Endothelial cell of umbilical vein (primary cell): ENCODE results near the gene PBX3. TPM values are rescaled to one million over a fixed set of nuclear protein-coding genes. Genes with fewer than 3 reads are reported as not detected.

Experiments used
- BruUV-seq: library from RNA; stranded (reverse); fragments of 400-500 nt; replicated peaks from 2 replicates; lab custom pipeline; 2021; lab: Mats Ljungman, UMichigan
- CTCF ChIA-PET: fragments of 300-600, 350-600 bp; sonication (Branson Sonifier 250); formaldehyde crosslinking; loops from one replicate; lab custom pipeline; 2021; ENCODE audit warnings: antibody characterized with exemption, inconsistent platforms; lab: Charles Lee
- POLR2A ChIA-PET: fragments of 300-600, 350-600 bp; sonication (Branson Sonifier 250); formaldehyde crosslinking; loops from one replicate; lab custom pipeline; 2021; ENCODE audit warnings: antibody characterized with exemption, inconsistent platforms; lab: Charles Lee
- DNase-seq: peaks from one replicate; pipeline ENCODE4 v3.0.0-alpha.2; 2011; ENCODE audit warnings: low read depth, low spot score
- FAIRE-seq: peaks from 2 replicates; lab custom pipeline; 2011; peaks lifted over from hg19 to GRCh38; lab: Jason Lieb, UNC
- H2AFZ ChIP-seq: 2 replicates; pipeline ENCODE4 v1.6.0; 2012; ENCODE audit warnings: low read depth, low read length, control low read depth, inconsistent platforms
- H3K27ac ChIP-seq: 2 replicates; pipeline ENCODE4 v1.5.1; 2011; ENCODE audit warnings: low read depth, mild to moderate bottlenecking, control low read depth, low read length, moderate library complexity; ENCODE audit not compliant: insufficient read depth
- H3K27me3 ChIP-seq, 2 experiments: 2 replicates each; pipeline versions ENCODE4 v1.6.0 to v1.6.1; 2011; ENCODE audit warnings: low read length in 2 of 2, mixed read lengths in 1 of 2; ENCODE audit not compliant: control insufficient read depth in 2 of 2, insufficient read depth in 2 of 2
- H3K36me3 ChIP-seq, 2 experiments: 2 replicates in 1 of 2; 3 replicates in 1 of 2; pipeline ENCODE4 v1.5.1; 2011; ENCODE audit warnings: low read length in 2 of 2, mild to moderate bottlenecking in 1 of 2, moderate library complexity in 1 of 2; ENCODE audit not compliant: control insufficient read depth in 2 of 2, insufficient read depth in 2 of 2; ENCODE audit errors: extremely low read depth in 1 of 2
- H3K4me1 ChIP-seq: 3 replicates; pipeline ENCODE4 v1.5.1; 2011; ENCODE audit warnings: mild to moderate bottlenecking, low read length; ENCODE audit not compliant: control insufficient read depth, insufficient read depth; ENCODE audit errors: extremely low read depth
- H3K4me2 ChIP-seq: 2 replicates; pipeline ENCODE4 v1.6.1; 2011; ENCODE audit warnings: low read length, control low read depth, mixed read lengths; ENCODE audit not compliant: insufficient read depth
- H3K4me3 ChIP-seq, 3 experiments: fragments of 200-600 bp in 1 of 3; sonication (generic), shearing (Covaris generic) in 1 of 3; replicated peaks in 1 of 3; 2 replicates each; pipeline ENCODE4 v1.5.1; 2011 to 2016; ENCODE audit warnings: control low read depth in 3 of 3, low read length in 3 of 3, mild to moderate bottlenecking in 2 of 3, inconsistent platforms in 1 of 3, low read depth in 1 of 3, moderate library complexity in 1 of 3; ENCODE audit not compliant: insufficient read depth in 1 of 3
- H3K79me2 ChIP-seq: 2 replicates; pipeline ENCODE4 v1.6.0; 2012; ENCODE audit warnings: low read length, inconsistent platforms; ENCODE audit not compliant: control insufficient read depth, insufficient read depth
- H3K9ac ChIP-seq: replicated peaks from 2 replicates; pipeline ENCODE3; 2011; ENCODE audit warnings: low read length, control low read depth; ENCODE audit not compliant: insufficient read depth; ENCODE audit errors: extremely low read depth
- H3K9me1 ChIP-seq: replicated peaks from 3 replicates; pipeline ENCODE4 v1.6.0; 2011; ENCODE audit warnings: mild to moderate bottlenecking, low read length; ENCODE audit not compliant: control insufficient read depth, insufficient read depth; ENCODE audit errors: extremely low read depth
- H3K9me3 ChIP-seq: replicated peaks from 2 replicates; pipeline ENCODE4 v1.5.1; 2012; ENCODE audit warnings: low read length, inconsistent platforms; ENCODE audit not compliant: control insufficient read depth, insufficient read depth
- H4K20me1 ChIP-seq: replicated peaks from 2 replicates; pipeline ENCODE3; 2011; ENCODE audit warnings: mild to moderate bottlenecking, low read length; ENCODE audit not compliant: control insufficient read depth, insufficient read depth; ENCODE audit errors: extremely low read depth
- EZH2 ChIP-seq: IDR thresholded peaks from 2 replicates; pipeline ENCODE4 v1.6.1; 2012; ENCODE audit warnings: borderline replicate concordance, low read depth, mild to moderate bottlenecking, moderate library complexity, low read length, inconsistent platforms; ENCODE audit not compliant: severe bottlenecking
- GATA2 ChIP-seq: IDR thresholded peaks from 2 replicates; pipeline ENCODE4 v1.7.0; 2011; ENCODE audit warnings: low read depth, mild to moderate bottlenecking, moderate library complexity, mixed read lengths, low read length; ENCODE audit not compliant: insufficient read length, insufficient read depth
- JUN ChIP-seq: IDR thresholded peaks from 2 replicates; pipeline ENCODE4 v1.6.1; 2011; ENCODE audit warnings: borderline replicate concordance, low read depth; ENCODE audit not compliant: insufficient read length, insufficient read depth
- MYC ChIP-seq: IDR thresholded peaks from one replicate; pipeline ENCODE4 v1.6.1; 2011; ENCODE audit warnings: mild to moderate bottlenecking, low read depth, low read length
- POLR2AphosphoS5 ChIP-seq: IDR thresholded peaks from 2 replicates; pipeline ENCODE4 v1.6.1; 2012; ENCODE audit warnings: low read depth, mild to moderate bottlenecking, control low read depth, low read length, moderate library complexity; ENCODE audit not compliant: insufficient read depth
- dilution Hi-C: fragments of 300-500 bp; cut with MboI; formaldehyde crosslinking; loops from one replicate; pipeline ENCODE4 v1.15.0; 2019; ENCODE audit warnings: low sequenced_read_pairs; ENCODE audit not compliant: extremely low pct_ligation_motif_present
- intact Hi-C: fragments of 100-400 bp; cut with micrococcal nuclease; formaldehyde crosslinking; loops from one replicate; pipeline ENCODE4 v1.10.0; 2022
- polyA plus RNA-seq, 4 experiments: library from polyadenylated mRNA; depleted of rRNA in 3 of 4; stranded (reverse) in 3 of 4; unstranded in 1 of 4; fragments of >200 nt; gene quantifications; 2 replicates each; pipeline versions ENCODE4 v1.2.1 to v1.2.3, GENCODE V29; 2011 to 2012; ENCODE audit warnings: missing spikeins in 1 of 4
- total RNA-seq: library from RNA; stranded (reverse); gene quantifications from 2 replicates; pipeline ENCODE4 v1.2.3, GENCODE V29; 2021
- TF ChIP-seq, protein P1 (sequence below), 2 donors: IDR thresholded peaks; 1 replicate in 1 of 2; 2 replicates in 1 of 2; pipeline ENCODE4 v1.5.1; 2011; ENCODE audit warnings: low read length in 2 of 2, mild to moderate bottlenecking in 2 of 2, moderate library complexity in 2 of 2, control low read depth in 1 of 2, inconsistent platforms in 1 of 2, low read depth in 1 of 2; ENCODE audit not compliant: insufficient read depth in 1 of 2; ENCODE audit errors: extremely low read depth in 1 of 2
- TF ChIP-seq, protein P2 (sequence below): IDR thresholded peaks from 2 replicates; pipeline ENCODE4 v1.6.1; 2011; ENCODE audit not compliant: insufficient read depth, insufficient read length

PBX3 gene
- total and polyA plus RNA-seq, 2 donors (not counting 3 experiments of a cell fraction or from before 2014, with no cell fraction given) = 18.8 to 42.0 TPM

DNA sequence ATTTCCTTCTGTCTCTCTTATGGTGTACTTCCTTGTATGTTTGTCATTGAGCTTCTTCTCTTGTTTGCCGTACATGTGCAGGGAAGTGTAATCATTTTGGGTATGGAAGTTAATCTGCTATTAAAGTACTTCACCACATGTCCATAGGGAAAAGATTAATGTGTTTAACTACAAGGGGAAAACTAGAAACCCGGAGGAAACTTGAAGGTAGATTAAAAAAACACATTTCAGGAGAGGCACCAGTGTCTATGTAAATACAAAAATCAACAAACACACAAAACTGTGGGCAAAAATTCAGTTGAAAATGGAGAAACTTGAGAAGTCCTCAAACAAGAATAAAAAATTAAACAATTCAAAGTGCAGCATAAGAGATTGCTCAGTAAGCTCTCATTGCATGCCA lies 166.4 kb downstream of the PBX3 start:
- no peak for FAIRE-seq
- Histone ChIP-seq H3K9me3 (no peaks in the 10 kb centered on the region), H3K4me1 (no peaks in the 10 kb centered on the region), H3K4me3 (no peak overlapping the region), H3K4me2 (no peak overlapping the region), H3K9me1 (no peaks in the 10 kb centered on the region), H3K36me3 (no peaks in the 10 kb centered on the region), H3K27me3 (no peaks in the 10 kb centered on the region), H3K9ac (no peak overlapping the region), H3K79me2 (peaks cover 2% of the 10 kb centered on the region), H3K27ac (no peak overlapping the region), H2AFZ (no peak overlapping the region), H4K20me1 (no peaks in the 10 kb centered on the region)
- intact Hi-C loops = no loop called here
- no TSS peak for BruUV-seq
- CTCF ChIA-PET = interaction anchor here (1.1 to 1.5 kb wide), 3 partner anchors 9 to 17 kb away, joined by 4 to 7 read pairs (median 4); no protein-coding TSS in a partner anchor
- DNase-seq = no peak
- TF ChIP-seq, protein P1, sequence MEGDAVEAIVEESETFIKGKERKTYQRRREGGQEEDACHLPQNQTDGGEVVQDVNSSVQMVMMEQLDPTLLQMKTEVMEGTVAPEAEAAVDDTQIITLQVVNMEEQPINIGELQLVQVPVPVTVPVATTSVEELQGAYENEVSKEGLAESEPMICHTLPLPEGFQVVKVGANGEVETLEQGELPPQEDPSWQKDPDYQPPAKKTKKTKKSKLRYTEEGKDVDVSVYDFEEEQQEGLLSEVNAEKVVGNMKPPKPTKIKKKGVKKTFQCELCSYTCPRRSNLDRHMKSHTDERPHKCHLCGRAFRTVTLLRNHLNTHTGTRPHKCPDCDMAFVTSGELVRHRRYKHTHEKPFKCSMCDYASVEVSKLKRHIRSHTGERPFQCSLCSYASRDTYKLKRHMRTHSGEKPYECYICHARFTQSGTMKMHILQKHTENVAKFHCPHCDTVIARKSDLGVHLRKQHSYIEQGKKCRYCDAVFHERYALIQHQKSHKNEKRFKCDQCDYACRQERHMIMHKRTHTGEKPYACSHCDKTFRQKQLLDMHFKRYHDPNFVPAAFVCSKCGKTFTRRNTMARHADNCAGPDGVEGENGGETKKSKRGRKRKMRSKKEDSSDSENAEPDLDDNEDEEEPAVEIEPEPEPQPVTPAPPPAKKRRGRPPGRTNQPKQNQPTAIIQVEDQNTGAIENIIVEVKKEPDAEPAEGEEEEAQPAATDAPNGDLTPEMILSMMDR (IDR thresholded peaks at IDR 0.05; ENCODE audit: extremely low read depth in 1 of 2, insufficient read depth in 1 of 2, low read depth in 1 of 2, low read length in 2 of 2) = no peak
- TF ChIP-seq MYC = no peak
- TF ChIP-seq, protein P2, sequence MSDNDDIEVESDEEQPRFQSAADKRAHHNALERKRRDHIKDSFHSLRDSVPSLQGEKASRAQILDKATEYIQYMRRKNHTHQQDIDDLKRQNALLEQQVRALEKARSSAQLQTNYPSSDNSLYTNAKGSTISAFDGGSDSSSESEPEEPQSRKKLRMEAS = no peak
- no peak for TF ChIP-seq GATA2
- no peak for TF ChIP-seq JUN
- TF ChIP-seq POLR2AphosphoS5 = no peak
- no peak for TF ChIP-seq EZH2
- dilution Hi-C loops = no loop called here
- POLR2A ChIA-PET = no interaction called here
